T47D (cell line): Measurements from ENCODE around the gene CLCN1.
"Not testable (repeated sequence)": the region's sequence is repeated elsewhere in the genome, so short reads cannot be mapped to it uniquely, and the experiment has no call there.

Experiments
- DNase-seq, 2 experiments: peaks; one replicate each; pipeline versions ENCODE4 v3.0.0 to v3.0.0-alpha.2; 2011 to 2012; ENCODE audit warnings: low read depth in 1 of 2, low spot score in 1 of 2
- JUND ChIP-seq: IDR thresholded peaks from 2 replicates; pipeline ENCODE4 v1.6.1; 2012; ENCODE audit warnings: low read depth
- in situ Hi-C: cut with HindIII; loops from 2 replicates; pipeline ENCODE4 v1.10.0; 2016; ENCODE audit warnings: low sequenced_read_pairs, low pct_unique_long_range_greater_than_20kb

The CLCN1 gene

DNA sequence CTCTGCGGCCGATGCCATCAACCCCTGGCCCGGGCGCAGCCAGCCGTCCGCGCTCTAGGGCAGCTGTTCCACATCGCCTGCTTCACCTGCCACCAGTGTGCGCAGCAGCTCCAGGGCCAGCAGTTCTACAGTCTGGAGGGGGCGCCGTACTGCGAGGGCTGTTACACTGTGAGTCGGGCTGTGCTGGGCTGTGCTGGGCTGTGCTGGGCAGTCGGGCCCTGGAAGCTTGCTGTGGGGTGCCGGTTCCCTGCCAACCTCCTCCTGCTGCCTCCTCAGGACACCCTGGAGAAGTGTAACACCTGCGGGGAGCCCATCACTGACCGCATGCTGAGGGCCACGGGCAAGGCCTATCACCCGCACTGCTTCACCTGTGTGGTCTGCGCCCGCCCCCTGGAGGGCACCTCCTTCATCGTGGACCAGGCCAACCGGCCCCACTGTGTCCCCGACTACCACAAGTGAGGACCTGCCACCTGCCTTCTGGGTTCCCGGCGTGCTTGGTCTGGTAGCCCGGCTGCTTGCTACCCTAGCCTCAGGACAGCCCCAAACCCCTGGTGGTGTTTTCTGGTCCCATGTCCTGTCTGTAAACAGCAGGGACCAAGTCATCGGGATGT, 72.7 kb downstream of the CLCN1 start:
- no peak for TF ChIP-seq JUND
- in situ Hi-C loops: no loop called here
- no peak for DNase-seq

DNA sequence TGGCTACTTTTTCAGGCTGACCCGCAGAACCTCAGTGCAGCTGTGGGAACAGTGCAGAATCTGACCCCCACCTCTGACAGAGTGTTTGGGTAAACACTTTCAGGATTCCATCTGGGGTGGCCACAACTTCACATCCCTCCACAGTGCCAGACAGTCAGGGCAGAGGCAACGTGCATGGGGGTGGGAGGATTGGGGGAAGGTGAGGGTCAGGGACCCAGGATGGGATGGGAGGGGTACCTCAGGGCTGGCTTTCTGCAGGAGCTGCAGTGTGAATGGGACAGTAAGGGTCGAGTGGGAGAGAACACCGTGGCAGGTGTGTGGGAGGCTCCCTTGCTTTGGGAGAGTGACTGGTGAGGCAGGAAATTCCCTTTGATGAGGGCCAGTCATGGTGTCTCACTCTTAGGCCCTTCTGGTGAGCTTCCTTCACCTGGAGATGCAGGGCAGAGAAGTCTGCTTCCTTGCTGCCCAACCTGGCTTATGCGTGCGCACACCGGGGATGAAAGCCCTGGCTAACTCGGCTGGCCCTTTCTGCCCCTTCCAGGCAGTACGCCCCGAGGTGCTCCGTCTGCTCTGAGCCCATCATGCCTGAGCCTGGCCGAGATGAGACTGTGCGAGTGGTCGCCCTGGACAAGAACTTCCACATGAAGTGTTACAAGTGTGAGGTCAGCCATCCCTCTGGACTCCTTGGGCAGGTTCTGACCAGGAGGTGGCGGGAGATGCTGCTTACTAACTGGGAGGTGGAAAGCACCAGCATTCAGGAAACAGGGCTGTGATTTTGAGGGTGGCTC, 73.6 kb downstream of the CLCN1 start:
- no peak for DNase-seq
- no peak for TF ChIP-seq JUND
- in situ Hi-C loops: no loop called here

DNA sequence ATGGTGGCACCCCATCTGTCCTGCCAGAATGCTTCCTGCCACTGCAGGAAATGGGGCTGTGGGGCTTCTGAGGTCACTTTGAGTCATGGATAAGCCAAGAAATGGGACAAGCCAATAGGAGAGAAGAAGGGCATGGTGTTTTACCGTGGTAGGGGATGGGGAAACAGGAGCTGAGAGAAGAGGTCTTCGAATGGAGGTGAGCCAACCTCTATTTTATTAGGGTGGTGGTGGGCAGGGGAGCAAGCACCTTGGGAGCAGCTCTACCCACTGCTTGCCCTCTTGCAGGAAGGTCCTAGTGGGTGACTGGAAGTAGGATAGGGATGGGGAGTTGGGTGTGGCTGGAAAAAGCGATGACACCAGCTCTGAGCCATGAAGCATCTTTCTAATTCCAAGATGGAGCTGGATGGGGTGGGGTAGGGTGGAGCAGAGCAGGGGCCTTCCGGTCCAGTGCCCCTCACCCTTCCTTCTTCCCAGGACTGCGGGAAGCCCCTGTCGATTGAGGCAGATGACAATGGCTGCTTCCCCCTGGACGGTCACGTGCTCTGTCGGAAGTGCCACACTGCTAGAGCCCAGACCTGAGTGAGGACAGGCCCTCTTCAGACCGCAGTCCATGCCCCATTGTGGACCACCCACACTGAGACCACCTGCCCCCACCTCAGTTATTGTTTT, 74.3 kb downstream of the CLCN1 start:
- no peak for DNase-seq
- in situ Hi-C loops: no loop called here
- TF ChIP-seq JUND: no peak

DNA sequence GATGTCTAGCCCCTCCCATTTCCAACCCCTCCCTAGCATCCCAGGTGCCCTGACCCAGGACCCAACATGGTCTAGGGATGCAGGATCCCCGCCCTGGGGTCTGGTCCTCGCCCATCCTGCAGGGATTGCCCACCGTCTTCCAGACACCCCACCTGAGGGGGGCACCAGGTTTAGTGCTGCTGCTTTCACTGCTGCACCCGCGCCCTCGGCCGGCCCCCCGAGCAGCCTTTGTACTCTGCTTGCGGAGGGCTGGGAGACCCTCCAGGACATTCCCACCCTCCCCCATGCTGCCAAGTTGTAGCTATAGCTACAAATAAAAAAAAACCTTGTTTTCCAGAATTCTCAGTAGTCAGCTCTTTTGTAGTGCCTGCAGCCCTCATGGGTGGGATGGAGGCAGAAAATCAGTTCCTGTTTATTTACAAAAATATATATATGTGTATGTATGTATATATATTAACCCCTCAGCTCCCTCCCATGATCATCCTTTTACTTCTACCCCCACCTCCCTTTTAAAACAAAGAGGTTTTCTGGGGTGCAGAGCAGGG, 74.9 kb downstream of the CLCN1 start:
- in situ Hi-C loops: no loop called here
- no peak for TF ChIP-seq JUND
- DNase-seq: no peak

DNA sequence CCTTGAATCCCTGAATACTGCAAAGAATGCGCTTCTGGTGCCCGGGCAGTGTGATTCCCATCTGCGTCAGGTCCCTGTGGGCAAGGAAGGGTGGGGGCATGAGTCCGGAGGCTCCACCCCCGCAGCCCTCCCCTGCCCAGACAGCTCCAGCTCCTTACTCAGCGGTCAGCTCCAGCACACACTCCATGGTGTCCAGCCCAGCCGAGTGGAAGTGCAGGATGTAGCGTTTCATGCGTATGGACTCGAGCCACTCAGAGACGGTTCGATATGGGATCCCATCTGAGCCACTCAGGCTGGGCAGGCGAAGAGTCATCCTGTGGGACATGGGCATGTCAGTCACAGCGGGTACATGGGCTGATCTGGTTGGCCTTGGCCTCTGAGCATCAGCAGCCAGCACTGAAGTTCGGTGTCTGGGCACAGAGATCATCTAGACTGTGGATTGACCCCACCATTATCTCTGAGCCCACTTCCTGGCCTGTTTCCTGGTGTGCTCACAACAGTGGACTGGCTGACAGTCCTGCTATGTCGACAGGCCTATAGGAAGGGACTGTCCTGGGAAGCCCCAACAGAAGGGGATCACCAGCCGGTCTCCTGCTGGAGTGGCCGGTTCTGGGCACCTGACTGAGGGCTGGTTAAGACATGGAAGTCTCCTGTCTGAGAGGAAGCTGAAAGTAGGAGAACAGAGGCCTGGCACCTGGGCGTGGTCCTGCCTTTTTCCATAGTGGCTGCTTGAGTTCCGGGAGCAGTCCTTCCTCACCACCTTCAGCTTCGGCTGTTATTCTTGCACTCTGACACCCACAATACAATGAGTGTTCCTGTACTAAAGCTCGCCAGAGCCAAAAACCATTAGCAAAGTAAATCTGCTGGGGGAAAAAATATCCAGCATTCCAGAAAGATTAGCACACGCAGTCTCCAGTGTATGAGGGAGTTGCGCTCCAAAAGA, 75.8 kb downstream of the CLCN1 start:
- no peak for TF ChIP-seq JUND
- in situ Hi-C loops: no loop called here
- no peak for DNase-seq

DNA sequence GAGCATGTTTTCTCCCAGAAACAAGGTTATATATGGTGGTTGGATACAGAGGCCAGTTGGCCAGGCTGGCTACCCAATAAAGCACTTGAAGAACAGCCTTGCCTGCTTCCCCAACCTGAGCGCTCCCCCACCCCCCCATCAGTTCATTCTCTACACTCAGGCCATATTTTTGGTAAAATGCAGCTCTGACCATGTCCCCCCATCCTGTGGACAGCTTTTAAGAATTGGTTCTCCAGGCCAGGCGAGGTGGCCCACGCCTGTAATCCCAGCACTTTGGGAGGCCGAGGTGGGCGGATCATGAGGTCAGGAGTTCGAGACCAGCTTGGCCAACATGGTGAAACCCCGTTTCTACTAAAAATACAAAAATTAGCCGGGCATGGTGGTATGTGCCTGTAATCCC, 76.5 kb downstream of the CLCN1 start:
- DNase-seq, in situ Hi-C loops: not testable (repeated sequence)

DNA sequence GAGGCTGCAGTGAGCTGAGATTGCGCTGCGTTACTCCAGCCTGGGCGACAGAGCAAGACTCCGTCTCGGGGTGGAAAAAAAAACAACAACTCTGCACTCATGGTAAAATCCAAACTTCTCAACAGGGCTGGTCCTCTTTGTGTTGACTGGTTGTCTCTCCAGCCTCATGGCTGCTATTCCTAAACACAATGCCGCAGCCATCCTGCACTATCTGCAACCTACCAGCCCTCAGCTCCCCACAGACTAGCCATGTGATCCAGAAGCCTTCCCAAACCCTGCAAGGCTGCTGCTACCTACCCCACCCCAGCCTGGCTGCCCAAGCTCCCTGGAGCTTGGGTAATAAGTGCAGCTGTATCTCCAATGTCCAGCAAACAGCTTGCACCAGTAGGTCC, 77.0 kb downstream of the CLCN1 start:
- no peak for TF ChIP-seq JUND
- no peak for DNase-seq
- in situ Hi-C loops: no loop called here

DNA sequence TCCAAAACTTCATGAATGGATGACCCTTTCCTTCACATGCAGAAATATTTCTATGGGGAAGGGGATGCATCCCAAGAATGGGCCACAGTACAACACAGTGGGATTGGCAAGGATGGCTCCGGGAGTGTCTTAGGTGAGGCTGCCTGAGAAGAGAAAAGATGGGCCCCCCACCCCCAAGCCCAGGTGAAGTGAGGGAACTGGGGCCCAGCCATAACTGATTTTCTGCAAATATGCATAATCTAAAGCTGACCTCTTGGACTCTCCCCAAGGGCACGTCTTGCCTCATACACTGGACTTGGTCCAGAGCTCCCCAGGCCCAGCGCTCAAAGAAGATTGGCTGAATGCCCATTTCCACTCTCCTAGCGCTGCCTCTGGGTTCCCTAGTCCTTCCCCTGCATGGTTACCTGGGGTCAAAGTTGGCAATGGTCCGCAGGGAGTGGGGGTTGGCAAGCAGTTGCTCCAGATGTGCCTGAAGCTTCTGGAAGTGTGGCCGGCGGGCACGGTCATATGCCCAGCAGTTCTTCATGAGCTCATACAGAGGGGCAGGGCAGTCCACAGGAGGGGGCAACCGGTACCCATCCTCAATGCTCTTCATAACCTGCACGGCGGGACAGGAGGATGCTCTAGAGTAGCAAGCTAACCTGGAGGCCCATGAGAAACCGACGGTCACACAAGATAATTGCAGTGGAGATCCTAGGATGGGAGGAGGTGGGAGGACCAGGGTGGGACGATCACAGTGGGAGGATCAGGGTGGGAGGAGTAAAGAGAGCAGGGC, 77.5 kb downstream of the CLCN1 start:
- in situ Hi-C loops: no loop called here
- no peak for DNase-seq
- TF ChIP-seq JUND: no peak

DNA sequence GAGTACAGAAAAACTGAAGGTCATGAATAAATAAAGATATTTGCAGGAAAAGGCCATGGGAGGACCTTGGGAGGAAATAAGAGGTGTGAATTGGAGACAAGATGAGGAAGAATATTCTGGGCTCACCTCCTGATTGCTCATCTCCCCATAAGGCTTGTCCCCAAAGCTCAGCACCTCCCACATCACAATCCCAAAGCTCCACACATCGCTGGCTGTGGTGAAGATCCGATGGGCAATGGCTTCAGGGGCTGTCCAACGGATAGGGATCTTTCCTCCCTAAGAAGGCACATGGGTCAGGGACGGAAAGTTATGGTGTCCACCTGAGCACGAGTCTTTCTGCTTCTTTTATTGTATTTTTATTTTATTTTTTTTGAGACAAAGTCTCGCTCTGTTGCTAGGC, 78.2 kb downstream of the CLCN1 start:
- TF ChIP-seq JUND: no peak
- DNase-seq: no peak
- in situ Hi-C loops: no loop called here

DNA sequence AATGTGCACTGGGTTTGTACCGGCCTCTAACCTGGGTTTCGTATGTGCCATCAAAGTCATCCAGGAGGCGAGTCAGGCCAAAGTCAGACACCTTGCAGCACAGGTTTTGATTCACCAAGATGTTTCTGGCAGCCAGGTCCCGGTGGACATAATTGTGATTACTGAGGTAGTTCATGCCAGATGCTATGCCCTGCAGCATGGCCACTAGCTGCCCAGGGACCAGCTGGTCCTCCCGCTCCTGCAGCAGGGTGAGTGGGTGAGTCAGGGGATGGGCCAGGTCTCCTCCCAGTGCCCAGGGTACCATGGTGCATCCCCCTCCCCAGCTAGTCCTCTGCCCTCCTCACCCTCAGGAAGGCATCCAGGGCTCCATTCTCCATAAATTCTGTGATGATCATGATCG, 78.9 kb downstream of the CLCN1 start:
- in situ Hi-C loops: no loop called here
- DNase-seq: no peak
- no peak for TF ChIP-seq JUND
